ELR (cell line): ENCODE data around the gene CAP1.

ENCODE experiments used
- DNase-seq: peaks from one replicate; pipeline ENCODE4 v3.0.0-alpha.2; 2015; ENCODE audit warnings: low read depth

CAP1 gene

DNA sequence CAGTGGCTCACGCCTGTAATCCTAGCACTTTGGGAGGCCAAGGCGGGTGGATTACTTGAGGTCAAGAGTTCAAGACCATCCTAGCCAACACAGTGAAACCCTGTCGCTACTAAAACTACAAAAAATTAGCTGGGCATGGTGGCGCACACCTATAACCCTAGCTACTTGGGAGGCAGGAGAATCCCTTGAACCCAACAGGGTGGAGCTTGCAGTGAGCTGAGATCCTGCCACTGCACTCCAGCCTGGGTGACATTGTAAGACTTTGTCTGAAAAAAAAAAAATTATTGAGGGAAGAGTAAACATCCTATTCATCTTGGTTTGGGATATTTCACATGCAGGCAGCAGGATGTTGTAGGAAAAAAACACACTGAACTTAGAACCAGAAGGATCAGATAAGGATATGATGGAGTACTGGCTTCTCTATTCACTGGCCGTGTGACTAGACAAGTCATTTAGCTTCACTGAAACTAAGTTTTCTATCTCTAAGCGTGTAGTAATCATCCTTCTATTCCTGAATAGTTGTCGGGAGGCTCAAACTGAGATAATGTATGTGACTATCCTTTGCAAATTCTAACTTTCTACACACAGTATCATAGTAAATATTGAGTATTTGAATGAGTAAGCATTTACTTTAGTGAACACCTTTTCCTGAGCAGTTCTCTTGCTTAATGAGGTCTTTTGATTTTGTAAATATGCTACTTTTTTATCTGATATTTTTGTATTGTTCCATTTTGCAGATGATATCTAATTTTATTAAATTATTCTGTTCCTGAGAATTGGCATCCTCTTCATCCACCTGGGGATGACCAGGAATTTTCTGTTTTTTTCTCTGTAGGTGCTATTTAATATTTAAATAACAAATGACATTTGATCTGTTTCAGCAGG lies 18.2 kb downstream of the CAP1 start:
- DNase-seq = peak; percentile 31

DNA sequence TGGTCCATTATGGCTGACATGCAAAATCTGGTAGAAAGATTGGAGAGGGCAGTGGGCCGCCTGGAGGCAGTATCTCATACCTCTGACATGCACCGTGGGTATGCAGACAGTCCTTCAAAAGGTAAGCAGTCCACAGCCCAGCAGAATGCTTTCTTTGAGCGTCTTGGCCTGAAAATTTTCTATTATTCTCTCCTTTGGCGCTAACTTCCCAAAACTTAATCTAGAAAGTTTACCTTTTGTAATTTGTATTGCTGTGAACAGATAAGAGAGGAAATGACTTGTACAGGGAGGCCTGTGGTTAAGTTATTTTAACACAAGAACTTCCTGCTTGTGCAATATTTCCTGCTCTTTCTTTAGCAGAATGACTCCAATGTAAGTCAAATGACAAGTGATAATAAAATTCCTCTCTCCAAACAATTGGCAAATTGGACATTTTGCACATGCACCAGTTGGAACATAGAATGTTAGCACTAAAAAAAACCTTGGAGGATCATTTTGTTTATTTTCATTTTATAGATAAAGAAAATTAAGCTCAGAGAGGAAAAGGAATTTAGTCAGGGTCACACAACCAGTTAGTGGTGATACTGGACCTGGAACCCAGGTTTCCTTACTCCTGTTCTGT lies 18.9 kb downstream of the CAP1 start:
- DNase-seq = peak; percentile 78

DNA sequence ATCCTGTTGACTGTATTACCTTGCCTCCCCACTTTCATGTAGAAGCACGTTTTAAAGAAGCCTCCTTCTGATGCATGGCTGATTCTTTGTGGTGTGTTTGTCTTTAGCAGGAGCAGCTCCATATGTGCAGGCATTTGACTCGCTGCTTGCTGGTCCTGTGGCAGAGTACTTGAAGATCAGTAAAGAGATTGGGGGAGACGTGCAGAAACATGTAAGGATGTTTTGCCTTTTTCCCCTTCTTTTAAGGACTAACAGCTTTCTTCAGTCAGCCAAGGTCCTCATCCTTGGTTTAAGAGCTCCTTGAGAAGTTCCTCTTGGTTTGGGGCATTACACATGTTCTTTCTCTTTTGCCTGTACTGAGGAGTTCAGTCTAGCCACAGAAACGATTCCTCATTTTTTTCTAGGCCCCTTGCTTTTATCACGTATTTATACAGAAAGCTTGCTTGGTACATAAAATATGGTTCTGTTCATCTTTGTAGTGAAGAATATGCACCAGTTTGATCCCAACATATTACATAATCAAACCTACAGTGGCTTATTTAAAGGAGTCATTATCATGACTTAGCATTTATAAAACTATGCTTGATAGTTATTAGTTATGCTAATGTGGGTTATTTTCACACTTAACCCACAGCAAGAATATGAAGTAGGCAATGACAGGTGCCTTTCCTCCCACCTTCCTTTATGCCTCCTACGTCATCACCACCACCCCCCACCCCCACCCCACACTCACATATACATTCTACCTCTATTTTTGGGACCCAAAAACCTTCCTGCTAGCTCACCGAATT lies 19.6 kb downstream of the CAP1 start:
- DNase-seq = no peak

DNA sequence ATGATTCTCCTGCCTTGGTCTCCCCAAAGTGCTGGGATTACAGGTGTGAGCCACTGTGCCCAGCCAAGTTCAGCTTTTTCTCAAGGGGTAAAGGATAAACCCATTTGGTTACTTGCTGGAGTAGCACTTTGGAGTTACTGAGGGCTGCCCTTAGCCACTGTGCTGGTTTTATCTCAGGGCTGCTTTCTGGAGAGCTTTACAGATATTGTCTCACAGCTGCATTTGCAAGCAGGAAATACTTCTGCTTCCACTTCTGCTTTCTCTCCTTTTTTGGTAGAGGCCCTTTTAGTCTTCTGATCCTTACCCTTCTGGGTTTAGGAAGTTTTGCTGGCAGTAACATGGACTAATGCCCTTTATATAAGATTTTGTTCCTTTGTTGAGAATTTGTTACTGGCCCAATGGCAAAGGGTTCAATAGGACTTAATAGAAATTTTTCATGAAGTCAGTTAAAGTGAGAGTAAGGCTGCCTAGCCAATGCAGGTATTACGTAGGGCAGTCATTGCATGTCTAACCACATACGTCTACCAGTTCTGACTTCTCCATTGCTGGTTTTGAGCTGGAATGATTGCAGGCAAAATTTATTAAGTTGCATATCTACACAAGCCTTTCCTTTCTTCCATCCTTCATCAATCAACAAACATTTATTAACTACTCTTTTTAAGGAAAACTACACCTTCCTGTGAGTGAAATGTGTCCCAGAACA lies 24.4 kb downstream of the CAP1 start:
- DNase-seq = no peak

DNA sequence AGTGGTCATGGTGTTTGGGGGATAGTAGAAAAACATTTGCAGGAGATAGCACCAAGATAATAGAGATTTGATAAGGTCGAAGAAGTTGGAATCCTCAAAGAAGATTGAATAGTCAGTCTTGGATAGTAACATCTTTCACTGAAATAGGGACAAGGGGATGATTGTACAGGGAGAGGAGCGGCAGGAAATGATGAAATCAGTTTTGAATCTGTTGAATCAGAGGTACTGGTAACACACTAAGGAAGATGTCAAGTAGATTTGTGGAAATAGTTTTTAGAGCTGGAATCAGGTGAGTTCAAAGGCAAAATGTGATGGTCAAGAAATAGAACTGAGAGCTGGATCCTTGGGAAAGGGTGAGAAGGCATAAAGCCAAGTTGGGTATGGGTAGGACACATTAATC lies 26.5 kb downstream of the CAP1 start:
- peak; percentile 54 for DNase-seq

DNA sequence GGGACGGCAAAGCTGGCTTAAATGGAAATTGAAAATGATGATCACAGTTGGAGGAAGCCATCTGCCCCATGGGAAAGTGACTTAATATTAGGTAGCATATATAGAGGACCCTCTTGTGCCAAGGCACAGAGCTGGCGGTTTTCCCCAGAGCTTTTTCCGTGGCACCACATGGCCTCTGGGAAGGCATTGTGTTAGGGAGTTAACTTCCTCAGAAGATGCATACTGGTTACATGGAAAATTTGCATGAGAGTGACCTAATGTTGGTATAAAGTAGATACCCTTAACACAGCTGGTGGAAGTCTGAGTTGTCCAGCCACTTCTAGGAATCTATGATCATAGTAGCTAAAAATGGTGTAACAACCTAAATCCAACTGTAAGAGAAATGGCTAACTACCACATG lies 27.3 kb downstream of the CAP1 start:
- DNase-seq = no peak

DNA sequence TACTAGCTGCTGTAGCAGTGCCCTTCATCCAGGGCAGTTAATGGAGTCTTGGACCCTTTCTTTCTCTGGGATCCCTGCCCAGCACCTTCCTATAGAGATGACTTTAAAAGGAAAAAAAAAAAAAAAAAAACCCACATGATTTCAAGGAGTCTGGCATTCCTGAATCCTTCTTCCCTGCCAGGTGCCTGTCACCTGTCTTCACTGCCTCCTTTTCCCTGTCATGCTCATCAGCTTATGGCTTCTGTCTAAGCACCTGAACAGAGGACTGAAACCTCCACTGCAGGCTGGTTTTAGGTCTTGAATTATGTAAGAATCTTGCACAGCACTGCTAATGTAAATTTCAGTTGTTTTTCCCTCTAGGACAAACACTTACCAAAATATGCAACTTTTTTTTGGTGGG lies 31.6 kb downstream of the CAP1 start:
- DNase-seq = no peak

DNA sequence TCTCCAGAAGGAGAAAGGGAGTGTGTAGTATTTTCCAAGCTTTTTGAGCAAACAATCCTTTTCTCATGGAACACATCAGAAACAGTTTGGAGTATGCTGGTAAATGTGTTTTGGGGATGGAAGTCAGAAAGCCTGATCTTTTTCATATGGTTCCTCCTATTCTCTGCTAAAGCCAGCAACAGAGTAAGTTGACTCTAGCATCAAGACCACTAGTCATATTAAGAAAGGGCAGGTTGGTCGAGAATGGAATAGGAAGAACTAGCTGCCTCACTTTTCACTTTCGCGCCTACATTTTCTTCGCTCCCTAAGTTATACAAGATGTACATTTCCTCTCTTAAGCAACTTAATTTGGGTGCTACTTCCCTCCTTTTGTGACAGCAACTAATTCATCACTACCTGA lies 32.5 kb downstream of the CAP1 start:
- DNase-seq = no peak

DNA sequence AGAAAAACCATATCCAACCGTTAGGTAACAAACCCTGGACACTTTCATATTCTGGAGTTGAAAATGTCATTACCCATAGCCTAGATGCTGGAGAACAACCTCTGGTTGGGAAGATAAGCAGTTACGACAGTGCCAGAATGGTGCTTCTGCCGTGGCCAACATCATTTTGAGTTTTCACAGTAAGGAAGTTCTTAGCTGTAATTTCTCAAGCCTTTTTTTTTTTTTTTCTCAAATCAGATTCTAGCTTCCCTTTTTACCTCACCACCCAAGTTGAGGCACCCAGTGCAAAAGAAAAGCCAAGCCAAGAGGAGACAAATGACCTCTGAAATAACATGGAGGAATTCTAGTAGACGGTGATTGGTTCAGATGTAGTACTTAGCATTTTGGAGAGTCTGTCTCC lies 34.7 kb downstream of the CAP1 start:
- DNase-seq = no peak

DNA sequence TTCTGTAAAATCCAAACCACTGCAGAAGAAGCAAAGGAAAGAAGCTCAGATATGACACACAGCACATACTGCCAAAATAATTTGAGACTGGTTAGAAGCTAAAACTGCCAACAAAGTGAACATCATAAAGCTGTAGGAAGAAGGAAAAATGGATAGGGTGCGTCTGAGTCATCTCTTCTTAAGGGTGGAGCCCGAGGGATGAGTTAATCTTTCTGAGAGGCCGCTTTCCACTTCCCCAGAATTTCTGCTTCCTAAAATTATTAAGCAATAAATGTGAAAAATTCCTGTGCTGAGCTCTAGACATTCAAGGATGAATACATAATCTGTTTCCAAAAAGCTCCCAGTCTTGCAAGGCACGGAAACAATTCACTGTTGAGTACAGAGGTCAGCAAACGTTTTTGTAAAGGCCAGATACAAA lies 36.4 kb downstream of the CAP1 start:
- DNase-seq = peak; percentile 87

DNA sequence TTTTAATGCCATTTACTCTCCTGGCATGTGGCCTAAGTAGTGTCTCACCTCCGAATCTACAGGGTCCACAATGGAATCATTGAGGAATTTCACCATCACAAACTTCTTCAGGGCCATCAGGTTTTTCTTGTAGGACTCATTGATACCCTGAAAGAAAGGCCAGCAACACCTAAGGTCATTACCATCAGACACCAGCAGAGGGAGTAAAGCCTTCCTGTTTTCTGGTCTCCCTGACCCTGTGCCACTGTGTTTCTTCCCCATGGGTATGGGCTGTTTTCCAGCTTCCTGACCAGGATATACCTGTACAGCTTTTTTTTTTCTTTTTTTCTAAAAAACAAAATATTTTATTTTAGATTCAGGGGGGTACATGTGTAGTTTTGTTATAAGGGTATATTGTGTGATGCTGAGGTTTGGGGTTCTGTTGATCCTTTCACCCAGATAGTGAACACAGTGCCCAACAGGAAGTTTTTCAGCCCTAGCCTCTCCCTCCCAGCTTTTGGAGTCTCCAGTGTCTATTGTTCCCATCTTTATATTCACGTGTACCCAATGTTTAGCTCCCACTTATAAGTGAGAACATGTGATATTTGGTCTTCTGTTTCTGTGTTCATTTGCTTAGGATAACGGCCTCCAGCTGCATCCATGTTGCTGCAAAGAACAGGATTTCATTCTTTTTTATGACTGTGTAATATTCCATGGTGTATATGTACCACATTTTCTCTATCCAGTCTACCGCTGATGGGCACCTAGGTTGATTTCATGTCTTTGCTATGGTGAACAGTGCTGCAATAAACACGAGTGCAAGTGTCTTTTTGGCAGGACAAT lies 38.2 kb downstream of the CAP1 start:
- DNase-seq = peak; percentile 78

DNA sequence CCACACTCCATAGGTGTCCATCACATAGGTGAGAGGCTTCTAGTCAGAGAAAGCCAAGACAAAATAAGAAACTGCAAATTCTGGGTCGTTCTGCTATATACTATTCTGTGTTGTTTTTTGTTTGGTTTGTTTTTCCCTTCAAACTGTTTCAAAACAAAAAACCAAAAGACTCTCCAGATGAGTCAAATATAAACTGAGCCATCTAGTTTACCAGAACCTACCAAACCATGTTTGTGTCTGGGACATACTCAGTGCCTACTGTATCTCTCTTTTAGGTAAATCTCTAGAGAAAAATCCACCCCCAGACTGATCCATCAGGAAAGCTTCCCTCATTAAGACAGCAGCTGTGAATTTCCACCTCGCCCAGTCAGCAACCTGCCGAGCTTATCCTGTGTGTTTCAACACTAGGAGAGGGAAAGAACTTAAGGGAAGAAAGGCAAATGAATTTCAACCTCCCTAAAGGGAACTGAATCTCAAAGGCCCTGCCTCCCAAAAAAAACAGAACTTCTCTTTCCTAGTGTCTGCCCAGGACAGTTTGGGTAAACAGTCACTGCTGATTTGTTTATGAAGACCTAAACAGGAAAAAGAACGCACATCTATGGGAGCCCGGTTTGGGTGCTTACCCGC lies 39.4 kb downstream of the CAP1 start:
- no peak for DNase-seq

DNA sequence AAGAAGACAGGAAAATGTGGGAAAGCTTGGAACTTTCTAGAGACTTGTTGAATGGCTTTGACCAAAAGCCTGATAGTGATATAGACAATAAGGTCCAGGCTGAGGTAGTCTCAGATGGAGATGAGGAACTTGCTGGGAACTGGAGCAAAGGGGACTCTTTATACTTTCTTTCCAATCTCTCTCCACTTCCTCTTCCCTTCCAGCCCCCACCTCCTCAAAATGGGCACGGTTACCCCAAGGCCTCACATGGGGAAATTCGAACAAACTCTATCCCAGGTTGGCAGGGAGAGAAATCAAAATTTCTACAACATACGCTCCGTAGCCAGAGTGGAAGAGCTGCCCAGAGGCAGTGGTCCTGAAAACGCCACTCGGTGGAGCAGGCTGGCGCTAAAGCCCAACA lies 41.3 kb downstream of the CAP1 start:
- DNase-seq = no peak

DNA sequence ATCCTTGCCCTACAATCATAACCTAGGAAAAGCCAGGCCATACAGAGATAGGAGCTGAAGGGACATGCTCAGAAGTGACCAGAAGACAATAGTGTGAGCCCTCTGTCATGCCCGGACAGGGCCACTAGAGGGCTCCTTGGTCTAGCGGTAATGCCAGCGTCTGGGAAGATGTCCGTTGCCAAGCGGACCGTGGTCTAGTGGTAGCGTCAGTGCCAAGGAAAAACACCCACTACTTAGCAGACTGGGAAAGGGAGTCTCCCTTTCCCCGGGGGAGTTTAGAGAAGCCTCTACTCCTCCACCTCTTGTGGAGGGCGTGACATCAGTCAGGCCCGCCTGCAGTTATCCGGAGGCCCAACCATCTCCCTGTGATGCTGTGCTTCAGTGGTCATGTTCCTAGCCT lies 44.2 kb downstream of the CAP1 start:
- DNase-seq = peak; percentile 71

DNA sequence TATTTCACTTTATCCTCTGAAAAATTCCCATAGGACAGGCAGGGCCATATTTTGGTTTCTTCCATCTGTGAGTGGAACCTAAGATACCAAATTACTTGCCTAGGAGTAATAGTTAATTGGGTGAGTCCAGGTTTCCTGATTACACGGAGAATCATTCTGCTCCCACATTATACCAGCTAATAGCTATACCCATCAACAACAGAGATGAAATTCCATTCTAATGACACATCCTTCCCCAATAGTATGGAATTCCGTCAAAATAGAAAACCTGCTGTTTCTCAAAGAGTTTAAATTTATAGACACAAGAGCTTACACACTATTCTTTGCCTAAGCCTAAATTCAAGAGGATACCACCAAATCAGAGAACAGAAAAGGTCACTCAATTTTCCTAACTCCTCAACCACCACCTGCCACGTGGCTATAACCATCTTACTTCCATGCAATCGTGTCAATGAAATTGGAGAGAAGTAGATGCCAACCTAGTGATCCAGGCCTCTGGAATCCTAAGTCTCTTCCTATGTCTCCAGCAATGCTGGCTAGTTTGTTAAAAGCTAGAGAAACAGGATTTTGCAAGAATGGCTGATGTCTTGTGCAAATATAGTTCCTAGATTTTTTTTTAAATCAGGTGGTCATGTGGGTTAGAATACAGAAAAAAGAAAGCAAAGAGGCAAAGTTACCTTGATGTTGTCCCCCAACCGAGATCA lies 50.3 kb downstream of the CAP1 start:
- peak; percentile 50 for DNase-seq

DNA sequence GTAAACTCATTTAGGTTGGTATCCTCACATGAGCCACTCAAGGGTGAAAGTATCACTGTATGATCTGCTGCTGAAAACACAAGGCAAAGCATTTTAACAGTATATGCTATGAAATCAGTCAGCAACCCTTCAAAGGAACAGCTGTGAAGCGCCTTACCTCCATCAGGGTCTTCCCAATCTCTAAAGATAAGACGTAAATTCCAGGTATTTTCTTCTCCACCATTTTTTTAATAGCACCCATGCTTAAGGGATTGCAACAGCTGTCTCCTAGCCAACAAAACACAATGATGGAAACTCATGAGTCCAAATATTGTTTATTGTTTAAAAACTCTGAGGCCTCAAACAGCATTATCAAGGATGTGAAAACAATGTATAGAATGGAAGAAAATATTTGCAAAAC lies 51.7 kb downstream of the CAP1 start:
- DNase-seq = no peak

DNA sequence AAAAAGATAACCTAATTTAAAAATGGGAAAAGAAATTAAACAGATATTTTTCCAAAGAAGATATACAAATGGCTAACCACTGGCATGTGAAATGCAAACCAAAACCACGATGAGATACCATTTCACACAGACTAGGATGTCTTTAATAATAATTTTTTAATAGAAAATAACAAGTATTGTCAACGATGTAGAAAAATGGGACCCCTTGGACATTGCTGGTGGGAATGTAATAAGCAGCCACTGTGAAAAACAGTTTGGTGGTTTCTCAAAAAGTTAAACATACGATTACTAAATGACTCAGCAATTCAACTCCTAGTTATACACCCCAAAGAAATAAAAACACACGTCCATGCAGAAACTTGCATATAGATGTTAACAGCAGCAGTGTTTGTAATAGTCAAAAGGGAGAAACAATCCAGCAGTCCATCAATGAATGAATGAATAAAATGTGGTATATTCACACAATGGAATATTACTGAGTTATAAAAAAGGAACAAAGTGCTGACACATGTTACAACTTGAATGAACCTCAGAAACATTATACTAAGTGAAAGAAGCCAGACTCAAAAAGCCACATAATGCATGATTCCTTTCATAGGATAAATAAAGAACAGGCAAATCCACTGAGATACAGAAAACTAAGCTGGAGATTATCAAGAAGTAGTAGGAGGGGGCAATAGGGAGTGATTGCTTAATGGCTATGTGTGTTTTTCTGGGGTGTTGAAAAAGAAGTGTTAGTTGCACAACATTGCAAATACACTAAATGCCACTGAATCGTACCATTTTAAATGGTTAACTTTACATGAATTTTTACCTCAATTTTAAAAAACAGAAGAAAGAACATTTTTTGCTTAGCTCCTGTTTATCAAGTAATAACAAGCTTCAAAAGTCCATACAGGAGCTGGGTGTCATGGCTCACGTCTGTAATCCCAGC lies 52.4 kb downstream of the CAP1 start:
- no peak for DNase-seq

DNA sequence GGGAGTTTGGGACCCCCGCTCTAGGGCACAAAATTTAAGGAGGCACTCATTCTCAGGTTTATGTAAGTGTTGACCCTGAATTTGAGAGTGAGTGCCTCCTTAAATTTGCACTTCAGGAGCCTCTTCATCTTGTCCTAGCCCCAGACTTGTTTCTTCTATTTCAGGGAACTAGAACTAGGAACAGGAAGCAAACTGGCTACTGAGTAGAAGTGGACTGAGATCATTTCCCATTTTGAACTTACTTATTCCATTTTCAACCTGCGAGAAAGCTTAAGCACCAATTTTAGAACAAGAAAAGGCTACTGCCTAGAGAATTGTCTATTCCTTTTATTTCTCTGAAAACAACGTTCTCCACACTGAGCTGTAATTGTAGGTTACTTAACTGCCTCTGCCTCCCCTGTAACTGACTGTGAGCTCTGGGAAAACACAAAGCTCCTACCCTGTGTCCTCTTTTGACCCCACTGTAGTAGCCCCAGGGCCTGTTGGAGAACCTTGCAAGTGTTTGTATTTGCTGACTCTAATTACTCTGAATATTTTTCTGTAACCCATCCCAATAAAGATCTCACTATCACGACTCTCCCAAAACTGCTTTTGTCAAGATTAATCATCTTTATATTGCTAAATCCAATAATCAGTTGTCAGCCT lies 54.1 kb downstream of the CAP1 start:
- no peak for DNase-seq

DNA sequence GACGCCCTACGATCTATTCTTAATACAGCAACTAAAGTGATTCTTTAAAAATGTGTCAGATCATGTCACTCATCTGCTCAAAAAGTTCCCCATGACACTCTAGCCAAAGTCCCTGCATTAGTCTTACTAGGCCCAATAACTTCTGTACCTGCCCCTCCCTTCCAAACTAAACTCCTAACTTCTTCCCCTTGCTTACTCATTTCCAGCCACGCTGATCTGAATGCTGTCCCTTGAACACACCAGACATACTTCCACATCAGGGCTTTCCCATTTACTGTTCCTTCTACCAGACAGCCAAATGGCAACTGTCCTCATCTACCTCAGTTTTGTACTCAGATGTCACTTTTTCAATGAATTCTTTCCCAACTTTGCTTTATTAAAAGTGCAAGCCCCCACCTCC lies 55.3 kb downstream of the CAP1 start:
- no peak for DNase-seq
